GM12878 (cell line): ENCODE measurements around the gene CALHM1. TPM values are rescaled to one million over a fixed set of nuclear protein-coding genes. Genes with fewer than 3 reads are reported as not detected.

Source experiments
- ATAC-seq: fragments of 200-7000 bp; cut with Tn5 transposase; 3 replicates; pipeline ENCODE4 v1.9.1; 2020; ENCODE audit warnings: mild to moderate bottlenecking, moderate library complexity
- BruUV-seq: library from RNA; stranded (reverse); fragments of 400-500 nt; replicated peaks from 2 replicates; lab custom pipeline; 2021; lab: Mats Ljungman, UMichigan
- CTCF ChIA-PET: fragments of 300-600 bp; sonication (Branson Sonifier 250); formaldehyde crosslinking; extraction: SDS; loops from one replicate; lab custom pipeline; 2021; ENCODE audit warnings: inconsistent platforms; lab: Yijun Ruan, JAX
- POLR2A ChIA-PET: fragments of 350-600 bp; formaldehyde crosslinking; extraction: SDS; loops from one replicate; lab custom pipeline; 2021; ENCODE audit warnings: inconsistent platforms; lab: Charles Lee
- RAD21 ChIA-PET: fragments of 300-600 bp; sonication (Branson Sonifier 250); formaldehyde crosslinking; loops from one replicate; lab custom pipeline; 2023; ENCODE audit warnings: antibody characterized with exemption; ENCODE audit not compliant: unreplicated experiment; lab: Charles Lee
- SMC1A ChIA-PET: fragments of 300-600 bp; sonication (Branson Sonifier 250); formaldehyde crosslinking; loops from one replicate; lab custom pipeline; 2023; ENCODE audit not compliant: unreplicated experiment, uncharacterized antibody; lab: Charles Lee
- DNase-seq: peaks from one replicate; pipeline ENCODE4 v3.0.0-alpha.2; 2011; ENCODE audit warnings: low read depth, low spot score
- FAIRE-seq: peaks from 3 replicates; lab custom pipeline; 2011; peaks lifted over from hg19 to GRCh38; lab: Jason Lieb, UNC
- H2AFZ ChIP-seq: 2 replicates; pipeline ENCODE4 v1.6.0; 2011; ENCODE audit warnings: low read depth, low read length, control low read depth; ENCODE audit not compliant: control insufficient read depth
- H3K27ac ChIP-seq: 2 replicates; pipeline ENCODE4 v1.5.1; 2011; ENCODE audit warnings: control low read depth; ENCODE audit not compliant: control insufficient read depth, insufficient read depth
- H3K27me3 ChIP-seq, 2 experiments: replicated peaks in 1 of 2; 2 replicates each; pipeline versions ENCODE4 v1.6.0 to v1.6.1; 2011; ENCODE audit warnings: low read length in 1 of 2; ENCODE audit not compliant: control insufficient read depth in 2 of 2, insufficient read depth in 2 of 2
- H3K36me3 ChIP-seq, 2 experiments: 2 replicates each; pipeline ENCODE4 v1.5.1; 2011; ENCODE audit warnings: low read length in 1 of 2; ENCODE audit not compliant: control insufficient read depth in 2 of 2, insufficient read depth in 2 of 2
- H3K4me1 ChIP-seq: 2 replicates; pipeline ENCODE4 v1.6.1; 2011; ENCODE audit warnings: mild to moderate bottlenecking, low read length, moderate library complexity, mixed read lengths; ENCODE audit not compliant: control insufficient read depth, insufficient read depth
- H3K4me2 ChIP-seq: 2 replicates; pipeline ENCODE4 v1.6.0; 2011; ENCODE audit warnings: control low read depth; ENCODE audit not compliant: control insufficient read depth, insufficient read depth
- H3K4me3 ChIP-seq: fragments of 200-600 bp; sonication (generic); 2 replicates; pipeline ENCODE4 v1.5.1; 2016
- H3K79me2 ChIP-seq: 2 replicates; pipeline ENCODE4 v1.6.0; 2011; ENCODE audit warnings: low read length; ENCODE audit not compliant: control insufficient read depth, insufficient read depth
- H3K9ac ChIP-seq: 2 replicates; pipeline ENCODE4 v1.8.0; 2011; ENCODE audit warnings: low read length, control low read depth, mixed read lengths; ENCODE audit not compliant: control insufficient read depth, insufficient read depth
- H3K9me3 ChIP-seq: replicated peaks from 3 replicates; pipeline ENCODE4 v1.5.1; 2011; ENCODE audit warnings: mild to moderate bottlenecking, low read length; ENCODE audit not compliant: control insufficient read depth, insufficient read depth
- H4K20me1 ChIP-seq: 2 replicates; pipeline ENCODE4 v1.6.0; 2011; ENCODE audit not compliant: control insufficient read depth, insufficient read depth
- ATF2 ChIP-seq: IDR thresholded peaks from 2 replicates; pipeline ENCODE4 v1.6.1; 2012; ENCODE audit warnings: low read length, inconsistent platforms
- BCL3 ChIP-seq: IDR thresholded peaks from 2 replicates; pipeline ENCODE4 v1.6.1; 2011; ENCODE audit warnings: borderline replicate concordance, low read depth, mild to moderate bottlenecking, moderate library complexity, low read length; ENCODE audit not compliant: insufficient read depth, poor library complexity, severe bottlenecking
- CTCF ChIP-seq, 3 experiments: IDR thresholded peaks in 2 of 3; conservative IDR thresholded peaks in 1 of 3; 2 replicates each; pipeline ENCODE4 v1.5.1; 2011; ENCODE audit warnings: low read depth in 3 of 3, low read length in 3 of 3, mild to moderate bottlenecking in 3 of 3, control low read depth in 2 of 3, moderate library complexity in 2 of 3, inconsistent platforms in 1 of 3, mixed read lengths in 1 of 3; ENCODE audit not compliant: control insufficient read depth in 2 of 3, insufficient read depth in 1 of 3; ENCODE audit errors: extremely low read depth in 1 of 3
- E2F8 ChIP-seq: fragments of 450-650 bp; IDR thresholded peaks from 2 replicates; pipeline ENCODE4 v1.6.1; 2018; ENCODE audit warnings: mild to moderate bottlenecking, low read depth, moderate library complexity; ENCODE audit not compliant: partially characterized antibody
- E4F1 ChIP-seq: fragments of 450-650 bp; IDR thresholded peaks from 2 replicates; pipeline ENCODE4 v1.6.1; 2018; ENCODE audit warnings: borderline replicate concordance, mild to moderate bottlenecking; ENCODE audit not compliant: partially characterized antibody
- EGR1 ChIP-seq, 2 experiments: IDR thresholded peaks; 1 replicate in 1 of 2; 2 replicates in 1 of 2; pipeline ENCODE4 v1.6.1; 2011 to 2012; ENCODE audit warnings: low read depth in 2 of 2, low read length in 2 of 2, borderline replicate concordance in 1 of 2, mild to moderate bottlenecking in 1 of 2, moderate library complexity in 1 of 2
- GABPA ChIP-seq: IDR thresholded peaks from 2 replicates; pipeline ENCODE4 v1.6.1; 2014; ENCODE audit warnings: antibody characterized with exemption, low read depth, mild to moderate bottlenecking, inconsistent platforms
- POLR2AphosphoS5 ChIP-seq: IDR thresholded peaks from 2 replicates; pipeline ENCODE4 v1.6.1; 2011; ENCODE audit warnings: mild to moderate bottlenecking, low read length, inconsistent platforms
- RBBP5 ChIP-seq: fragments of 200-600 bp; sonication (generic); conservative IDR thresholded peaks from 2 replicates; pipeline ENCODE4 v1.6.1; 2016
- SMC3 ChIP-seq: IDR thresholded peaks from 2 replicates; pipeline ENCODE4 v1.6.1; 2011; ENCODE audit warnings: low read length, improper control_type of control experiment, borderline replicate concordance
- SREBF2 ChIP-seq: IDR thresholded peaks from 2 replicates; pipeline ENCODE4 v1.6.1; 2012; ENCODE audit warnings: mild to moderate bottlenecking, low read length
- WRNIP1 ChIP-seq: IDR thresholded peaks from 2 replicates; pipeline ENCODE4 v1.6.1; 2011; ENCODE audit warnings: low read depth, low read length, improper control_type of control experiment, borderline replicate concordance
- ZNF24 ChIP-seq: fragments of 450-650 bp; IDR thresholded peaks from 2 replicates; pipeline ENCODE4 v1.6.1; 2017; ENCODE audit warnings: antibody characterized with exemption, mild to moderate bottlenecking
- ZSCAN29 ChIP-seq: fragments of 450-650 bp; IDR thresholded peaks from 2 replicates; pipeline ENCODE4 v1.6.1; 2017; ENCODE audit warnings: mild to moderate bottlenecking, moderate library complexity
- WGBS: methylation state at CpG from one replicate; pipeline ENCODE4 v1.1.6; 2016; ENCODE audit warnings: low lambda C conversion rate; ENCODE audit not compliant: insufficient replicate concordance, insufficient coverage; ENCODE audit errors: missing lambda C conversion rate; 5-methylcytosine and 5-hydroxymethylcytosine counted together
- in situ Hi-C: fragments of 300-500 bp; cut with MboI; formaldehyde crosslinking; loops from 9 replicates; pipeline ENCODE4 v1.14.3; 2018; ENCODE audit warnings: mixed read lengths
- intact Hi-C: fragments of 100-400 bp; cut with micrococcal nuclease; formaldehyde crosslinking; loops from one replicate; pipeline ENCODE4 v1.14.2; 2022; ENCODE audit not compliant: unreplicated experiment
- polyA plus RNA-seq, 11 experiments: library from polyadenylated mRNA; depleted of rRNA in 4 of 11; unstranded in 6 of 11; stranded (reverse) in 5 of 11; fragments of >200 nt; fragmentation: Nextera tagmentation in 4 of 11; fragmentation: Illumina TruSeq in 1 of 11; extraction: Ambion mirVana in 4 of 11; extraction: Trizol in 1 of 11; gene quantifications; 1 replicate in 1 of 11; 2 replicates in 10 of 11; pipeline versions ENCODE4 v1.2.1 to v1.2.3, GENCODE V29; 2011 to 2016; ENCODE audit warnings: inconsistent platforms in 2 of 11, missing spikeins in 2 of 11, low read depth in 1 of 11
- total RNA-seq, 4 experiments: library from RNA; depleted of rRNA in 3 of 4; stranded (reverse); fragments of >200 nt in 3 of 4; fragmentation: Illumina TruSeq in 1 of 4; extraction: Trizol in 1 of 4; gene quantifications; 2 replicates each; pipeline versions ENCODE4 v1.2.1 to v1.2.3, GENCODE V29; 2013 to 2021

The CALHM1 gene
- total and polyA plus RNA-seq, 10 of the 15 experiments (the other 5 are each of a cell fraction or from before 2014, with no cell fraction given), result 0.05 to 1.7 (median 0.17) TPM

GRCh38 chr10:103440416-103440815, 18.3 kb downstream of the CALHM1 start:
- POLR2A ChIA-PET, result no interaction called here
- no peak for FAIRE-seq
- no peaks in the 10 kb centered on the region for H3K27me3 ChIP-seq
- no peaks in the 10 kb centered on the region for H3K79me2 ChIP-seq
- no peak overlapping the region for H3K27ac ChIP-seq
- no TSS peak for BruUV-seq
- H2AFZ ChIP-seq, result no peak overlapping the region
- no peak overlapping the region for H3K4me2 ChIP-seq
- SMC1A ChIA-PET, result interaction anchor here (1.4 to 1.8 kb wide), 2 partner anchors 10 to 45 kb away, joined by 3 to 5 read pairs; no protein-coding TSS in a partner anchor
- WGBS, result 93% methylated on average over 10 of the region's 14 CpGs
- H3K4me3 ChIP-seq, result no peak overlapping the region
- in situ Hi-C loops (no loop called here), intact Hi-C loops (no loop called here)
- CTCF ChIA-PET, result interaction anchor here (17.8 kb wide), 1 partner anchor 38 kb away, joined by 163 read pairs; the partner anchor contains the start of gene CALHM3
- H3K4me1 ChIP-seq, result 0 out of 2 replicates have a peak, but pooled peaks cover 2% of the 10 kb centered on the region
- H4K20me1 ChIP-seq, result no peaks in the 10 kb centered on the region
- RAD21 ChIA-PET, result interaction anchor here (0.6 kb wide), 1 partner anchor 43 kb away, joined by 4 read pairs; no protein-coding TSS in a partner anchor
- DNase-seq, result no peak
- H3K36me3 ChIP-seq, result peaks cover 40 to 53% of the 10 kb centered on the region in 2 experiments
- H3K9ac ChIP-seq, result no peak overlapping the region
- ATAC-seq, result no peak
- no peaks in the 10 kb centered on the region for H3K9me3 ChIP-seq
- TF ChIP-seq RBBP5 (no peak), ATF2 (no peak), ZNF24 (no peak), BCL3 (no peak), CTCF (IDR thresholded peaks at IDR 0.05 in 2 of 3, conservative IDR thresholded peaks at IDR 0.05 in 1 of 3; ENCODE audit: control insufficient read depth in 2 of 3, extremely low read depth in 1 of 3, insufficient read depth in 1 of 3, low read depth in 3 of 3, low read length in 3 of 3) (no peak), SMC3 (no peak), E2F8 (no peak), SREBF2 (no peak), POLR2AphosphoS5 (no peak), GABPA (no peak), ZSCAN29 (no peak), WRNIP1 (no peak), E4F1 (no peak), EGR1 (IDR thresholded peaks at IDR 0.05; ENCODE audit: borderline replicate concordance in 1 of 2, low read depth in 2 of 2, low read length in 2 of 2) (no peak)
